Measurements from ENCODE around the gene CHRNA5. TPM values are rescaled to one million over a fixed set of nuclear protein-coding genes. Genes with fewer than 3 reads are reported as not detected.

CHRNA5 gene
- total and polyA plus RNA-seq, 10 donors, result 0.11 to 2.2 (median 0.55) TPM

GRCh38 chr15:78634210-78635145 lies 69.2 kb downstream of the CHRNA5 start:
- Histone ChIP-seq H3K4me3 (no peak overlapping the region), H3K9me3 (peaks cover 0 to 18% (median 8%) of the 10 kb centered on the region in 8 donors), H3K27ac (no peak overlapping the region), H3K36me3 (no peaks in the 10 kb centered on the region), H3K27me3 (replicated peaks in 1 of 7) (peaks cover 0 to 5% (median 0%) of the 10 kb centered on the region in 7 donors), H3K4me1 (no peaks in the 10 kb centered on the region)
- TF ChIP-seq POLR2AphosphoS5 (IDR thresholded peaks at IDR 0.05), result no peak
- no peak for TF ChIP-seq CTCF (IDR thresholded peaks at IDR 0.05 in 8 of 11, conservative IDR thresholded peaks at IDR 0.05 in 3 of 11)
- TF ChIP-seq POLR2A (IDR thresholded peaks at IDR 0.05), result no peak
- WGBS, 5 donors, result 80 to 87% (median 87%) methylated on average over 8 to 12 of the region's 12 CpGs
- intact Hi-C loops (cut with DNase I; ENCODE audit: low total_unique reads), result loop anchor here (5.0 kb wide), 1 partner anchor 73 kb away; no protein-coding TSS in a partner anchor
- no peak for DNase-seq

DNA sequence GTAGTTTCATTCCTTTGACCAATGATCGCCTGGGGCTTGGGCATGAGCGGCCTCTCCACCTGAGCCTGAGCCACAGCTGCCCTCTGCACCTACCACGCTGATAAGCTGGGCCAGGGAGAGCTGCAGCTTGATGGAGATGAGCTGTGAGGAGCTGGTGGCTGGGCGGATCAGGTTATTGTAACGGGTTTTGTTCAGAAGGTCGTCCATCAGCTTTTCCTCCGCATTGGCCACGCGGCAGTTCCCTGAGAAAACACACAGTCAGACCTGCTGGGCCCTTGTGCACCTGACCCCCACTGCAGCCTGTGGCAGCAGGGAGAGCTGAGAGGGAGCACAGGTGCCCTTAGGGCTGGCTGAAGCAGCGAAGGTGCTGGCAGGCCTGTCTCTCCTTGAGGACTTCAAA lies 70.0 kb downstream of the CHRNA5 start:
- Histone ChIP-seq H3K4me3 (no peak overlapping the region), H3K36me3 (no peaks in the 10 kb centered on the region), H3K4me1 (peaks cover 0 to 3% (median 2%) of the 10 kb centered on the region in 6 donors), H3K27me3 (replicated peaks in 1 of 7) (peaks cover 0 to 9% (median 0%) of the 10 kb centered on the region in 7 donors), H3K27ac (no peak overlapping the region), H3K9me3 (peaks cover 0 to 18% (median 8%) of the 10 kb centered on the region in 8 donors)
- 87 to 92% (median 89%) methylated on average over 10 of the region's 10 CpGs for WGBS, 5 donors
- TF ChIP-seq CTCF (IDR thresholded peaks at IDR 0.05 in 8 of 11, conservative IDR thresholded peaks at IDR 0.05 in 3 of 11) (no peak), POLR2A (IDR thresholded peaks at IDR 0.05) (no peak), POLR2AphosphoS5 (IDR thresholded peaks at IDR 0.05) (no peak)
- no peak for DNase-seq
- intact Hi-C loops (cut with DNase I; ENCODE audit: low total_unique reads), result loop anchor here (5.0 kb wide), 1 partner anchor 72 kb away; no protein-coding TSS in a partner anchor

DNA sequence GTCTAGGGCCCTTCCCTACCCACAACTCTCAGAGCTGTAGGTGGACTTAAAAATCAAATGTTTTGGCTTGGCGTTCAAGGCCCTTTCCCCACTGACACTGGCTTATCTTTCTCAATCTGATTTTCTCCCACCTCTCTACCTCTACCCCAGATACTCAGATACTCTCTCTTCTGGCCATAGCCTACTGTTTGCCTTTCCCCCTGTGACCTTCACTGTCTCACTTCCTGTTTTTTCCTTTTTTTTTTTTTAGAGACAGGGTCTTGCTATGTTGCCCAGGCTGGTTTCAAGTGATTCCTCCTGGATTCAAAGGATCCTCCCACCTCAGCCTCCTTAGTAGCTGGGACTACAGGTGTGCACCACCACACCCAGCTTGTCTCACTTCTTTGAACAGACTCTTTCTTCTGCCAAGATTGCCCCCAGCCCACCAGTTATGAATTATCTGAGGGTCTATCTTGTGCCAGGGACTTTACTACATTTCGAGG lies 71.1 kb downstream of the CHRNA5 start:
- intact Hi-C loops (cut with DNase I; ENCODE audit: low total_unique reads), result loop anchor here (5.0 kb wide), 1 partner anchor 71 kb away; no protein-coding TSS in a partner anchor
- no peaks in the 10 kb centered on the region for H3K36me3 ChIP-seq
- 77 to 91% (median 81%) methylated on average over 2 of the region's 2 CpGs for WGBS, 5 donors
- peaks cover 0 to 19% (median 10%) of the 10 kb centered on the region in 7 donors for H3K27me3 ChIP-seq (replicated peaks in 1 of 7)
- no peak for DNase-seq
- no peak overlapping the region for H3K4me3 ChIP-seq
- H3K27ac ChIP-seq, result no peak overlapping the region
- TF ChIP-seq POLR2AphosphoS5 (IDR thresholded peaks at IDR 0.05), result no peak
- TF ChIP-seq POLR2A (IDR thresholded peaks at IDR 0.05), result no peak
- no peak for TF ChIP-seq CTCF (IDR thresholded peaks at IDR 0.05 in 8 of 11, conservative IDR thresholded peaks at IDR 0.05 in 3 of 11)
- H3K9me3 ChIP-seq, result peaks cover 0 to 18% (median 8%) of the 10 kb centered on the region in 8 donors
- peaks cover 0 to 14% (median 13%) of the 10 kb centered on the region in 6 donors for H3K4me1 ChIP-seq

All from spleen (tissue), 11 donors.